H1 (cell line): ENCODE data around the gene CCDC102A. TPM values are rescaled to one million over a fixed set of nuclear protein-coding genes. Genes with fewer than 3 reads are reported as not detected.

Experiments used
- CBX5 ChIP-seq: fragments of 300-800, 300-1000 bp; sonication (generic); IDR thresholded peaks from 2 replicates; pipeline ENCODE4 v1.7.1; 2016; ENCODE audit warnings: antibody characterized with exemption, low read length, low read depth
- CHD7 ChIP-seq: fragments of 300-600 bp; sonication (generic); IDR thresholded peaks from 2 replicates; pipeline ENCODE4 v1.7.1; 2012; ENCODE audit warnings: low read length, moderate library complexity, mild to moderate bottlenecking, inconsistent platforms; ENCODE audit not compliant: insufficient replicate concordance
- JUN ChIP-seq: IDR thresholded peaks from 2 replicates; pipeline ENCODE4 v1.6.1; 2011; ENCODE audit warnings: low read depth, mild to moderate bottlenecking, improper control_type of control experiment, low read length
- JUND ChIP-seq: IDR thresholded peaks from 2 replicates; pipeline ENCODE4 v1.6.1; 2011; ENCODE audit warnings: mild to moderate bottlenecking, improper control_type of control experiment, low read length
- SRF ChIP-seq: IDR thresholded peaks from 2 replicates; pipeline ENCODE4 v1.6.1; 2011; ENCODE audit warnings: mild to moderate bottlenecking, low read depth, low read length, moderate library complexity
- SUZ12 ChIP-seq: fragments of 200-600 bp; sonication (generic); IDR thresholded peaks from 2 replicates; pipeline ENCODE4 v1.6.1; 2012; ENCODE audit warnings: mild to moderate bottlenecking, inconsistent platforms, low read length, moderate library complexity, mixed read lengths
- polyA plus RNA-seq, 7 experiments: library from polyadenylated mRNA; depleted of rRNA in 3 of 7; stranded (reverse) in 5 of 7; unstranded in 2 of 7; fragments of >200 nt in 5 of 7; fragments of 200-250 nt in 2 of 7; gene quantifications; 1 replicate in 5 of 7; 2 replicates in 1 of 7; 4 replicates in 1 of 7; pipeline versions ENCODE4 v1.2.1 to v1.2.3, GENCODE V29; 2011 to 2013; ENCODE audit warnings: missing spikeins in 2 of 7, mixed read lengths in 2 of 7
- total RNA-seq: library from RNA; stranded (reverse); fragmentation: NEBNext Ultra II Directional; extraction: Animal tissue kit (Norgen Biotek cat#: 25700); gene quantifications from 2 replicates; pipeline ENCODE4 v1.2.1, GENCODE V29; 2021

Gene CCDC102A
- total and polyA plus RNA-seq, 2 of the 8 experiments (the other 6 are each of a cell fraction or from before 2014, with no cell fraction given) = 4.0 to 7.5 TPM

GRCh38 chr16:57551057-57551456, 14.7 kb upstream of the CCDC102A start (continued):
- TF ChIP-seq CHD7 = no peak
- no peak for TF ChIP-seq SUZ12
- no peak for TF ChIP-seq JUN
- no peak for TF ChIP-seq CBX5
- no peak for TF ChIP-seq SRF
- no peak for TF ChIP-seq JUND
